Measurements from ENCODE around the gene TGFBR1. TPM values are rescaled to one million over a fixed set of nuclear protein-coding genes. Genes with fewer than 3 reads are reported as not detected.

Gene TGFBR1
- 10 to 100 TPM; 20.2 to 34.3 (median 25.6) TPM for total RNA-seq

GRCh38 chr9:99104459-99105151 lies at the start of gene TGFBR1:
Gene TGFBR1 (plus strand): TSS chr9:99105113. CDS start chr9:99105206, 93 bp downstream.
- WGBS, 2 donors, result 0 to 2% methylated on average over 12 to 17 of the region's 60 CpGs
- H3K4me1 ChIP-seq, result peaks cover 27 to 67% (median 27%) of the 10 kb centered on the region in 3 donors
- intact Hi-C loops (cut with DNase I), result no loop called here
- peak; percentile 63 for DNase-seq
- peak in 4 of 6 experiments; percentile 7 to 45 (median 18) for TF ChIP-seq CTCF (IDR thresholded peaks at IDR 0.05)
- peak in 3 of 4 donors; percentile 86 to 92 (median 87) for TF ChIP-seq POLR2A (IDR thresholded peaks at IDR 0.05)
- no peaks in the 10 kb centered on the region for H3K27me3 ChIP-seq
- no peaks in the 10 kb centered on the region for H3K36me3 ChIP-seq
- peak within 1 kb of the TSS; percentile 91 to 99 (median 96) for H3K27ac ChIP-seq
- H3K4me3 ChIP-seq, result peak within 1 kb of the TSS; percentile 76 to 92 (median 82)
- no peaks in the 10 kb centered on the region for H3K9me3 ChIP-seq

- Histone ChIP-seq H3K9me3 (no peaks in the 10 kb centered on the region), H3K36me3 (peaks cover 0 to 26% (median 0%) of the 10 kb centered on the region in 3 donors), H3K4me3 (no peak overlapping the region), H3K27ac (no peak overlapping the region), H3K4me1 (peaks cover 0 to 28% (median 0%) of the 10 kb centered on the region in 3 donors), H3K27me3 (no peaks in the 10 kb centered on the region)
- DNase-seq, result no peak
- intact Hi-C loops (cut with DNase I), result no loop called here
- 75 to 81% methylated on average over 1 of the region's 1 CpG for WGBS, 2 donors
- no peak for TF ChIP-seq CTCF (IDR thresholded peaks at IDR 0.05)
- TF ChIP-seq POLR2A (IDR thresholded peaks at IDR 0.05), result no peak
These were observed 49.5 kb upstream of the TGFBR1 start for GRCh38 chr9:99055384-99055783.

- TF ChIP-seq POLR2A (IDR thresholded peaks at IDR 0.05) (no peak), CTCF (IDR thresholded peaks at IDR 0.05) (no peak)
- Histone ChIP-seq H3K36me3 (peaks cover 0 to 28% (median 0%) of the 10 kb centered on the region in 3 donors), H3K9me3 (no peaks in the 10 kb centered on the region), H3K27ac (no peak overlapping the region), H3K4me1 (peaks cover 0 to 28% (median 0%) of the 10 kb centered on the region in 3 donors), H3K4me3 (no peak overlapping the region), H3K27me3 (no peaks in the 10 kb centered on the region)
- intact Hi-C loops (cut with DNase I), result no loop called here
- DNase-seq, result no peak
- 94 to 95% methylated on average over 4 to 5 of the region's 6 CpGs for WGBS, 2 donors
These were observed 48.7 kb upstream of the TGFBR1 start for GRCh38 chr9:99056186-99056585.

DNA sequence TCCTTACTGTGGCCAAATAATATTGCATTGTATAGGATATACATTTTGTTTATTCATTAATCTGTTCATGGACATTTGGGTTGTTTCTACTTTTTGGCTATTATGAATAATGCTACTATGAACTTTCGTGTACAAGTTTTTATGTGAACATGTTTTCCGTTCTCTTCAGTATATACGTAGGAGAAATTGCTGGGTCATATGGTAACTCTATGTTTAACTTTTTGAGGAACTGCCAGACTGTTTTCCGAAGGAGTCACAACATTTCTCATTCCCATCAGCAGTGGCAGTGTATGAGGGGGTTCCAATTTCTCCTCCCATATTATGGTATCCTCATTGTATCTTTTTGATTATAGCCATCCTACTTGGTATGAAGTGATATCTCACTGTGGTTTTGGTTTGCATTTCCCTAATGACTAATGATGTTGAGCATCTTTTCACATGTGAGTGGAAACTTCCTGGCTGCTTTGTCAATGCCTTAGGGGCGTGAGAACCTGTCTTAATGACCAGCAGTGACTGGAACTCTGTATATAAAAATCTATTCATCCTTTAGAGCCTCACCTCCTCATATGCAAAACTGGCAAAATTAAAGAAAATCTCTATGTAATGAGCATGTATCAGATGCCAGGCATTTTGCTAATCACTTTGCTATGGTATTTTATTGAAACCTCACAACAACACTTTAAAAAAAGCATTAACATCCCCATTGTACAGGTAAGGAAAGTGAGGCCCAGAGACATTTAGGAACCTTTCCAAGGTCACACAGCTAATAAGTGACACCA lies 47.8 kb upstream of the TGFBR1 start:
- H3K27ac ChIP-seq, result peak overlapping the region in 3 of 4 donors; percentile 41 to 76 (median 66)

More for the DNA sequence above, 47.8 kb upstream of the TGFBR1 start:
- Histone ChIP-seq H3K4me1 (peaks cover 0 to 28% (median 0%) of the 10 kb centered on the region in 3 donors), H3K9me3 (no peaks in the 10 kb centered on the region), H3K36me3 (peaks cover 0 to 29% (median 0%) of the 10 kb centered on the region in 3 donors), H3K4me3 (no peak overlapping the region), H3K27me3 (no peaks in the 10 kb centered on the region)
- 50 to 58% methylated on average over 5 of the region's 5 CpGs for WGBS, 2 donors
- intact Hi-C loops (cut with DNase I), result no loop called here
- TF ChIP-seq CTCF (IDR thresholded peaks at IDR 0.05) (no peak), POLR2A (IDR thresholded peaks at IDR 0.05) (no peak)
- no peak for DNase-seq
